Right cardiac atrium (tissue), 5 donors: ENCODE data around the gene RBM18. TPM values are rescaled to one million over a fixed set of nuclear protein-coding genes. Genes with fewer than 3 reads are reported as not detected.

Source experiments
- ATAC-seq, 2 donors: fragments of 200-7000 bp; cut with Tn5 transposase; one replicate each; pipeline versions ENCODE4 v1.8.0 to v1.9.1; 2020; ENCODE audit warnings: moderate library complexity in 2 of 2, mild to moderate bottlenecking in 1 of 2
- DNase-seq, 3 donors: peaks; one replicate each; pipeline ENCODE4 v3.0.0-alpha.2; 2020
- H3K27ac ChIP-seq: one replicate; pipeline ENCODE4 v1.5.1; 2013; ENCODE audit warnings: mild to moderate bottlenecking, low read length, control low read depth, moderate library complexity
- H3K27me3 ChIP-seq: one replicate; pipeline ENCODE4 v1.6.1; 2013; ENCODE audit not compliant: control insufficient read depth, insufficient read depth
- H3K4me1 ChIP-seq: one replicate; pipeline ENCODE4 v1.6.1; 2013; ENCODE audit warnings: low read length; ENCODE audit not compliant: control insufficient read depth, insufficient read depth
- H3K4me3 ChIP-seq: one replicate; pipeline ENCODE4 v1.5.1; 2013; ENCODE audit warnings: low read length, control low read depth
- H3K9me3 ChIP-seq: one replicate; pipeline ENCODE4 v1.6.1; 2013; ENCODE audit warnings: low read length; ENCODE audit not compliant: control insufficient read depth
- WGBS: extraction: QIAGEN DNeasy Blood & Tissue Kit; methylation state at CpG from one replicate; pipeline ENCODE4 v1.1.7; 2013; 5-methylcytosine and 5-hydroxymethylcytosine counted together
- intact Hi-C, 4 donors: fragments of 100-400 bp; cut with DNase I; formaldehyde crosslinking; loops; one replicate each; pipeline versions ENCODE4 v1.11.0 to v1.14.0; 2022 to 2023
- polyA plus RNA-seq: library from polyadenylated mRNA; stranded (reverse); fragments of 200-250 nt; gene quantifications from one replicate; pipeline ENCODE4 v1.2.3, GENCODE V29; 2013
- total RNA-seq, 4 donors: library from RNA; stranded (reverse); fragmentation: NEBNext Ultra II Directional; extraction: Animal tissue kit (Norgen Biotek cat#: 25700); gene quantifications; one replicate each; pipeline ENCODE4 v1.2.1, GENCODE V29; 2021
- donor health status: healthy with polysubstance abuse.
- donor health status: DM: no; HTN: yes; CAD: no.
- donor health status: DM: no; HTN: no; CAD: no.
- donor health status: DM: no; HTN: yes; CAD: no; lungs with severe emphysema.
- donor health status: DM: yes; HTN: yes; CAD: no.

RBM18 gene
- total and polyA plus RNA-seq, 5 donors, result 13.8 to 36.2 (median 31.4) TPM

- H3K27me3 ChIP-seq, result no peaks in the 10 kb centered on the region
These were observed 43.3 kb downstream of the RBM18 start for GRCh38 chr9:122221183-122221811.

GRCh38 chr9:122220673-122221182 is 43.9 kb downstream of the RBM18 start:
- intact Hi-C loops, result no loop called here
- Histone ChIP-seq H3K27me3 (no peaks in the 10 kb centered on the region), H3K9me3 (no peaks in the 10 kb centered on the region), H3K4me3 (no peak overlapping the region), H3K4me1 (peaks cover 6% of the 10 kb centered on the region), H3K27ac (no peak overlapping the region)
- no peak for DNase-seq
- WGBS, result 33% methylated on average over 18 of the region's 18 CpGs
- ATAC-seq, result no peak

More at GRCh38 chr9:122221183-122221811, 43.3 kb downstream of the RBM18 start:
- WGBS, result 22% methylated on average over 27 of the region's 27 CpGs
- DNase-seq, result no peak
- no peak for ATAC-seq
- intact Hi-C loops, result no loop called here
- Histone ChIP-seq H3K27ac (no peak overlapping the region), H3K9me3 (no peaks in the 10 kb centered on the region), H3K4me3 (no peak overlapping the region), H3K4me1 (peaks cover 6% of the 10 kb centered on the region)

GRCh38 chr9:122219856-122220672 is 44.6 kb downstream of the RBM18 start:
- no peak for ATAC-seq
- Histone ChIP-seq H3K27ac (no peak overlapping the region), H3K4me1 (peaks cover 6% of the 10 kb centered on the region), H3K9me3 (no peaks in the 10 kb centered on the region), H3K27me3 (no peaks in the 10 kb centered on the region), H3K4me3 (peak overlapping the region; percentile 1)
- DNase-seq, result peak in 1 of 3 donors; percentile 51
- WGBS, result 21% methylated on average over 57 of the region's 57 CpGs
- intact Hi-C loops, result no loop called here

GRCh38 chr9:122218935-122219855 is 45.4 kb downstream of the RBM18 start:
- intact Hi-C loops, result no loop called here
- H3K4me1 ChIP-seq, result peaks cover 6% of the 10 kb centered on the region
- 9% methylated on average over 59 of the region's 59 CpGs for WGBS
- no peak for DNase-seq
- ATAC-seq, result peak in 1 of 2 donors; percentile 22
- H3K27ac ChIP-seq, result no peak overlapping the region
- H3K27me3 ChIP-seq, result no peaks in the 10 kb centered on the region
- H3K4me3 ChIP-seq, result peak overlapping the region; percentile 1
- no peaks in the 10 kb centered on the region for H3K9me3 ChIP-seq

- Histone ChIP-seq H3K27ac (no peak overlapping the region), H3K9me3 (no peaks in the 10 kb centered on the region), H3K4me1 (peaks cover 6% of the 10 kb centered on the region), H3K4me3 (no peak overlapping the region), H3K27me3 (no peaks in the 10 kb centered on the region)
- 46% methylated on average over 11 of the region's 11 CpGs for WGBS
- intact Hi-C loops, result no loop called here
- no peak for ATAC-seq
- DNase-seq, result no peak
These were observed 46.3 kb downstream of the RBM18 start for GRCh38 chr9:122218071-122218934.

- H3K4me3 ChIP-seq, result no peak overlapping the region
- 51% methylated on average over 4 of the region's 4 CpGs for WGBS
- no peak overlapping the region for H3K27ac ChIP-seq
- intact Hi-C loops, result no loop called here
- ATAC-seq, result no peak
- no peak for DNase-seq
- peaks cover 6% of the 10 kb centered on the region for H3K4me1 ChIP-seq
- H3K9me3 ChIP-seq, result no peaks in the 10 kb centered on the region
- no peaks in the 10 kb centered on the region for H3K27me3 ChIP-seq
These were observed 47.0 kb downstream of the RBM18 start for GRCh38 chr9:122217640-122218039.

GRCh38 chr9:122216798-122217418 is 47.7 kb downstream of the RBM18 start:
- H3K9me3 ChIP-seq, result no peaks in the 10 kb centered on the region
- H3K27ac ChIP-seq, result no peak overlapping the region
- WGBS, result 45% methylated on average over 35 of the region's 35 CpGs
- no peak for ATAC-seq
- intact Hi-C loops, result no loop called here
- H3K4me1 ChIP-seq, result peaks cover 6% of the 10 kb centered on the region
- DNase-seq, result no peak
- no peaks in the 10 kb centered on the region for H3K27me3 ChIP-seq
- H3K4me3 ChIP-seq, result no peak overlapping the region

GRCh38 chr9:122216138-122216797 is 48.4 kb downstream of the RBM18 start:
- ATAC-seq, result no peak
- WGBS, result 67% methylated on average over 4 of the region's 4 CpGs
- Histone ChIP-seq H3K9me3 (no peaks in the 10 kb centered on the region), H3K4me1 (peaks cover 6% of the 10 kb centered on the region), H3K27me3 (no peaks in the 10 kb centered on the region), H3K4me3 (no peak overlapping the region), H3K27ac (no peak overlapping the region)
- no peak for DNase-seq
- intact Hi-C loops, result no loop called here

GRCh38 chr9:122215663-122216062 is 49.0 kb downstream of the RBM18 start:
- no peak overlapping the region for H3K4me3 ChIP-seq
- intact Hi-C loops, result no loop called here
- H3K27ac ChIP-seq, result no peak overlapping the region
- H3K9me3 ChIP-seq, result no peaks in the 10 kb centered on the region
- ATAC-seq (no peak), DNase-seq (no peak)
- WGBS, result 87% methylated on average over 1 of the region's 1 CpG
- no peaks in the 10 kb centered on the region for H3K27me3 ChIP-seq
- peaks cover 6% of the 10 kb centered on the region for H3K4me1 ChIP-seq
